ENCODE results near the gene ADGRA1. TPM values are rescaled to one million over a fixed set of nuclear protein-coding genes. Genes with fewer than 3 reads are reported as not detected.

The ADGRA1 gene
- total and polyA plus RNA-seq, 2 of the 13 experiments (the other 11 are each of a cell fraction or from before 2014, with no cell fraction given): not detected

GRCh38 chr10:133139551-133140065, 51.9 kb downstream of the ADGRA1 start (continued):
- TF ChIP-seq, protein P1, sequence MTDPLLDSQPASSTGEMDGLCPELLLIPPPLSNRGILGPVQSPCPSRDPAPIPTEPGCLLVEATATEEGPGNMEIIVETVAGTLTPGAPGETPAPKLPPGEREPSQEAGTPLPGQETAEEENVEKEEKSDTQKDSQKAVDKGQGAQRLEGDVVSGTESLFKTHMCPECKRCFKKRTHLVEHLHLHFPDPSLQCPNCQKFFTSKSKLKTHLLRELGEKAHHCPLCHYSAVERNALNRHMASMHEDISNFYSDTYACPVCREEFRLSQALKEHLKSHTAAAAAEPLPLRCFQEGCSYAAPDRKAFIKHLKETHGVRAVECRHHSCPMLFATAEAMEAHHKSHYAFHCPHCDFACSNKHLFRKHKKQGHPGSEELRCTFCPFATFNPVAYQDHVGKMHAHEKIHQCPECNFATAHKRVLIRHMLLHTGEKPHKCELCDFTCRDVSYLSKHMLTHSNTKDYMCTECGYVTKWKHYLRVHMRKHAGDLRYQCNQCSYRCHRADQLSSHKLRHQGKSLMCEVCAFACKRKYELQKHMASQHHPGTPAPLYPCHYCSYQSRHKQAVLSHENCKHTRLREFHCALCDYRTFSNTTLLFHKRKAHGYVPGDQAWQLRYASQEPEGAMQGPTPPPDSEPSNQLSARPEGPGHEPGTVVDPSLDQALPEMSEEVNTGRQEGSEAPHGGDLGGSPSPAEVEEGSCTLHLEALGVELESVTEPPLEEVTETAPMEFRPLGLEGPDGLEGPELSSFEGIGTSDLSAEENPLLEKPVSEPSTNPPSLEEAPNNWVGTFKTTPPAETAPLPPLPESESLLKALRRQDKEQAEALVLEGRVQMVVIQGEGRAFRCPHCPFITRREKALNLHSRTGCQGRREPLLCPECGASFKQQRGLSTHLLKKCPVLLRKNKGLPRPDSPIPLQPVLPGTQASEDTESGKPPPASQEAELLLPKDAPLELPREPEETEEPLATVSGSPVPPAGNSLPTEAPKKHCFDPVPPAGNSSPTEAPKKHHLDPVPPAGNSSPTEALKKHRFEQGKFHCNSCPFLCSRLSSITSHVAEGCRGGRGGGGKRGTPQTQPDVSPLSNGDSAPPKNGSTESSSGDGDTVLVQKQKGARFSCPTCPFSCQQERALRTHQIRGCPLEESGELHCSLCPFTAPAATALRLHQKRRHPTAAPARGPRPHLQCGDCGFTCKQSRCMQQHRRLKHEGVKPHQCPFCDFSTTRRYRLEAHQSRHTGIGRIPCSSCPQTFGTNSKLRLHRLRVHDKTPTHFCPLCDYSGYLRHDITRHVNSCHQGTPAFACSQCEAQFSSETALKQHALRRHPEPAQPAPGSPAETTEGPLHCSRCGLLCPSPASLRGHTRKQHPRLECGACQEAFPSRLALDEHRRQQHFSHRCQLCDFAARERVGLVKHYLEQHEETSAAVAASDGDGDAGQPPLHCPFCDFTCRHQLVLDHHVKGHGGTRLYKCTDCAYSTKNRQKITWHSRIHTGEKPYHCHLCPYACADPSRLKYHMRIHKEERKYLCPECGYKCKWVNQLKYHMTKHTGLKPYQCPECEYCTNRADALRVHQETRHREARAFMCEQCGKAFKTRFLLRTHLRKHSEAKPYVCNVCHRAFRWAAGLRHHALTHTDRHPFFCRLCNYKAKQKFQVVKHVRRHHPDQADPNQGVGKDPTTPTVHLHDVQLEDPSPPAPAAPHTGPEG (CRISPR knock-in tag; IDR thresholded peaks at IDR 0.05): no peak
- no peak for TF ChIP-seq NCOA5 (CRISPR knock-in tag; IDR thresholded peaks at IDR 0.05)
- no peak for TF ChIP-seq ZSCAN22 (CRISPR knock-in tag; IDR thresholded peaks at IDR 0.05)
- TF ChIP-seq NFIC (IDR thresholded peaks at IDR 0.05; ENCODE audit: low read length): no peak
- no peak for TF ChIP-seq EP300 (IDR thresholded peaks at IDR 0.05; ENCODE audit: low read depth in 2 of 2, low read length in 2 of 2)
- TF ChIP-seq EP300 (CRISPR knock-in tag; IDR thresholded peaks at IDR 0.05; ENCODE audit: borderline replicate concordance): no peak
- no peak for TF ChIP-seq SOX13 (IDR thresholded peaks at IDR 0.05)
- no peak for TF ChIP-seq SOX13 (CRISPR knock-in tag; conservative IDR thresholded peaks at IDR 0.05 in 1 of 2, IDR thresholded peaks at IDR 0.05 in 1 of 2)
- TF ChIP-seq ZNF652 (CRISPR knock-in tag; IDR thresholded peaks at IDR 0.05; ENCODE audit: borderline replicate concordance, low read depth): no peak
- TF ChIP-seq SMARCC2 (IDR thresholded peaks at IDR 0.05): no peak

Measured in HepG2 (cell line).